HEK293 (cell line): Measurements from ENCODE around the gene RGS12.

Experiments used
- CTCF ChIA-PET: fragments of 350-600 bp; formaldehyde crosslinking; extraction: SDS; loops from one replicate; lab custom pipeline; 2021; ENCODE audit warnings: antibody characterized with exemption; lab: Yijun Ruan, JAX
- POLR2A ChIA-PET: fragments of 300-600 bp; formaldehyde crosslinking; extraction: SDS; loops from one replicate; lab custom pipeline; 2020; ENCODE audit warnings: antibody characterized with exemption, inconsistent platforms; lab: Yijun Ruan, JAX
- H3K27ac ChIP-seq: fragments of 200-500 bp; sonication (Bioruptor generic); 2 replicates; pipeline ENCODE4 v1.5.1; 2014; ENCODE audit warnings: low read depth, low read length, control low read depth, inconsistent platforms; ENCODE audit errors: extremely low read depth
- H3K36me3 ChIP-seq, 2 experiments: fragments of 200-500 bp in 1 of 2; sonication (Bioruptor generic) in 1 of 2; 1 replicate in 1 of 2; 2 replicates in 1 of 2; pipeline ENCODE4 v1.5.1; 2014 to 2017; ENCODE audit warnings: inconsistent platforms in 2 of 2, low read length in 2 of 2; ENCODE audit not compliant: control insufficient read depth in 2 of 2, insufficient read depth in 1 of 2
- H3K4me1 ChIP-seq: fragments of 200-500 bp; sonication (Bioruptor generic); 2 replicates; pipeline ENCODE4 v1.5.1; 2014; ENCODE audit warnings: mild to moderate bottlenecking, low read length, inconsistent platforms; ENCODE audit not compliant: control insufficient read depth, insufficient read depth
- H3K4me3 ChIP-seq: 2 replicates; pipeline ENCODE4 v1.5.1; 2011; ENCODE audit warnings: low read depth, mild to moderate bottlenecking, control low read depth, low read length, moderate library complexity
- H3K9me3 ChIP-seq: fragments of 200-500 bp; sonication (Bioruptor generic); 2 replicates; pipeline ENCODE4 v1.5.1; 2014; ENCODE audit warnings: low read depth, low read length, inconsistent platforms; ENCODE audit not compliant: control insufficient read depth, insufficient read depth
- GLI4 ChIP-seq: fragments of 450-650 bp; formaldehyde crosslinking; IDR thresholded peaks from 2 replicates; pipeline ENCODE4 v1.5.1; 2016; ENCODE audit warnings: missing biosample characterization, missing genetic modification characterization
- YY1 ChIP-seq: fragments of 450-650 bp; formaldehyde crosslinking; IDR thresholded peaks from 2 replicates; pipeline ENCODE4 v1.5.1; 2018; ENCODE audit warnings: missing biosample characterization, missing genetic modification characterization
- ZBTB11 ChIP-seq: fragments of 450-650 bp; formaldehyde crosslinking; conservative IDR thresholded peaks from 2 replicates; pipeline ENCODE4 v1.5.1; 2016; ENCODE audit warnings: low read depth, missing biosample characterization, missing genetic modification characterization
- ZFP37 ChIP-seq: fragments of 450-650 bp; formaldehyde crosslinking; IDR thresholded peaks from 2 replicates; pipeline ENCODE4 v1.5.1; 2016; ENCODE audit warnings: missing biosample characterization, missing genetic modification characterization
- ZIC2 ChIP-seq: fragments of 450-650 bp; formaldehyde crosslinking; IDR thresholded peaks from 2 replicates; pipeline ENCODE4 v1.5.1; 2016; ENCODE audit warnings: missing biosample characterization, missing genetic modification characterization
- ZNF132 ChIP-seq: fragments of 450-650 bp; formaldehyde crosslinking; IDR thresholded peaks from 2 replicates; pipeline ENCODE4 v1.5.1; 2017; ENCODE audit warnings: missing biosample characterization, missing genetic modification characterization, borderline replicate concordance
- ZNF157 ChIP-seq: fragments of 450-650 bp; formaldehyde crosslinking; IDR thresholded peaks from 2 replicates; pipeline ENCODE4 v1.5.1; 2016; ENCODE audit warnings: missing biosample characterization, missing genetic modification characterization
- ZNF366 ChIP-seq: fragments of 450-650 bp; formaldehyde crosslinking; conservative IDR thresholded peaks from 2 replicates; pipeline ENCODE4 v1.5.1; 2016; ENCODE audit warnings: missing biosample characterization, missing genetic modification characterization
- ZNF513 ChIP-seq: fragments of 450-650 bp; IDR thresholded peaks from 2 replicates; pipeline ENCODE4 v1.5.1; 2018; ENCODE audit warnings: missing biosample characterization, missing genetic modification characterization
- ZNF704 ChIP-seq: fragments of 450-650 bp; formaldehyde crosslinking; IDR thresholded peaks from 2 replicates; pipeline ENCODE4 v1.5.1; 2016; ENCODE audit warnings: missing biosample characterization, missing genetic modification characterization
- TF ChIP-seq, protein P1 (sequence below): fragments of 450-650 bp; formaldehyde crosslinking; IDR thresholded peaks from 2 replicates; pipeline ENCODE4; 2016; ENCODE audit warnings: missing biosample characterization, missing genetic modification characterization

The RGS12 gene

GRCh38 chr4:3249711-3250437, 42.9 kb upstream of the RGS12 start:
- Histone ChIP-seq H3K4me1 (no peaks in the 10 kb centered on the region), H3K4me3 (no peak overlapping the region), H3K9me3 (no peaks in the 10 kb centered on the region), H3K36me3 (no peaks in the 10 kb centered on the region), H3K27ac (no peak overlapping the region)
- CTCF ChIA-PET = no interaction called here
- POLR2A ChIA-PET = no interaction called here
- TF ChIP-seq, protein P1, sequence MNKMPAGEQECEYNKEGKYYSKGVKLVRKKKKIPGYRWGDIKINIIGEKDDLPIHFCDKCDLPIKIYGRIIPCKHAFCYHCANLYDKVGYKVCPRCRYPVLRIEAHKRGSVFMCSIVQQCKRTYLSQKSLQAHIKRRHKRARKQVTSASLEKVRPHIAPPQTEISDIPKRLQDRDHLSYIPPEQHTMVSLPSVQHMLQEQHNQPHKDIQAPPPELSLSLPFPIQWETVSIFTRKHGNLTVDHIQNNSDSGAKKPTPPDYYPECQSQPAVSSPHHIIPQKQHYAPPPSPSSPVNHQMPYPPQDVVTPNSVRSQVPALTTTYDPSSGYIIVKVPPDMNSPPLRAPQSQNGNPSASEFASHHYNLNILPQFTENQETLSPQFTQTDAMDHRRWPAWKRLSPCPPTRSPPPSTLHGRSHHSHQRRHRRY (tag by site-specific recombination) = no peak
- no peak for TF ChIP-seq ZNF132

GRCh38 chr4:3250438-3250955, 42.3 kb upstream of the RGS12 start:
- TF ChIP-seq ZBTB11 (tag by site-specific recombination) (no peak), ZNF366 (tag by site-specific recombination) (no peak), ZIC2 (tag by site-specific recombination) (no peak), ZNF157 (no peak), ZNF704 (tag by site-specific recombination) (no peak), ZFP37 (tag by site-specific recombination) (no peak)
- Histone ChIP-seq H3K36me3 (no peaks in the 10 kb centered on the region), H3K27ac (no peak overlapping the region), H3K4me3 (no peak overlapping the region), H3K9me3 (no peaks in the 10 kb centered on the region), H3K4me1 (no peaks in the 10 kb centered on the region)
- CTCF ChIA-PET = no interaction called here
- POLR2A ChIA-PET = no interaction called here

GRCh38 chr4:3250956-3251690, 41.7 kb upstream of the RGS12 start:
- Histone ChIP-seq H3K4me3 (no peak overlapping the region), H3K36me3 (no peaks in the 10 kb centered on the region), H3K27ac (no peak overlapping the region), H3K9me3 (no peaks in the 10 kb centered on the region), H3K4me1 (no peaks in the 10 kb centered on the region)
- CTCF ChIA-PET = no interaction called here
- POLR2A ChIA-PET = no interaction called here
- TF ChIP-seq YY1 (tag by site-specific recombination) = no peak
- no peak for TF ChIP-seq ZNF513 (tag by site-specific recombination)
- TF ChIP-seq GLI4 (tag by site-specific recombination) = no peak
